ENCODE results near the gene CEACAM19. TPM values are rescaled to one million over a fixed set of nuclear protein-coding genes. Genes with fewer than 3 reads are reported as not detected.

The CEACAM19 gene
- total RNA-seq, 1 donor: 0.72 TPM

- H3K4me1 ChIP-seq (ENCODE audit: insufficient read depth, low read length): peaks cover 20% of the 10 kb centered on the region
- DNase-seq (ENCODE audit: insufficient read length, low spot score, missing footprints): no peak
- H2AFZ ChIP-seq (ENCODE audit: low read length): no peak overlapping the region
- H3K27ac ChIP-seq (ENCODE audit: low read depth, low read length): no peak overlapping the region
- no peaks in the 10 kb centered on the region for H3K79me2 ChIP-seq (ENCODE audit: insufficient read depth, low read length)
- no peak overlapping the region for H3K4me2 ChIP-seq (ENCODE audit: insufficient read depth, low read length)
- H3K36me3 ChIP-seq (ENCODE audit: insufficient read depth, low read length): no peaks in the 10 kb centered on the region
- H4K20me1 ChIP-seq (ENCODE audit: insufficient read depth, low read length): no peaks in the 10 kb centered on the region
- no peaks in the 10 kb centered on the region for H3K9me3 ChIP-seq (ENCODE audit: low read depth, low read length)
- no peak overlapping the region for H3K4me3 ChIP-seq (ENCODE audit: insufficient read depth, low read length)
- H3K27me3 ChIP-seq (ENCODE audit: insufficient read depth, low read length): no peaks in the 10 kb centered on the region
- TF ChIP-seq CTCF (IDR thresholded peaks at IDR 0.05; ENCODE audit: extremely low read depth, low read depth, low read length): no peak
Measured at GRCh38 chr19:44725684-44726083, 54.4 kb downstream of the CEACAM19 start.

GRCh38 chr19:44726465-44726864 lies 55.2 kb downstream of the CEACAM19 start:
- DNase-seq (ENCODE audit: insufficient read length, low spot score, missing footprints): no peak
- TF ChIP-seq CTCF (IDR thresholded peaks at IDR 0.05; ENCODE audit: extremely low read depth, low read depth, low read length): no peak

GRCh38 chr19:44728178-44728577 lies 56.9 kb downstream of the CEACAM19 start:
- TF ChIP-seq CTCF (IDR thresholded peaks at IDR 0.05; ENCODE audit: extremely low read depth, low read depth, low read length): no peak
- DNase-seq (ENCODE audit: insufficient read length, low spot score, missing footprints): no peak
- Histone ChIP-seq H2AFZ (ENCODE audit: low read length) (no peak overlapping the region), H3K79me2 (ENCODE audit: insufficient read depth, low read length) (no peaks in the 10 kb centered on the region), H3K27ac (ENCODE audit: low read depth, low read length) (no peak overlapping the region), H3K4me1 (ENCODE audit: insufficient read depth, low read length) (peaks cover 11% of the 10 kb centered on the region), H3K27me3 (ENCODE audit: insufficient read depth, low read length) (no peaks in the 10 kb centered on the region), H4K20me1 (ENCODE audit: insufficient read depth, low read length) (no peaks in the 10 kb centered on the region), H3K4me3 (ENCODE audit: insufficient read depth, low read length) (no peak overlapping the region), H3K4me2 (ENCODE audit: insufficient read depth, low read length) (no peak overlapping the region), H3K9me3 (ENCODE audit: low read depth, low read length) (no peaks in the 10 kb centered on the region), H3K36me3 (ENCODE audit: insufficient read depth, low read length) (no peaks in the 10 kb centered on the region)

More at GRCh38 chr19:44726465-44726864, 55.2 kb downstream of the CEACAM19 start:
- Histone ChIP-seq H4K20me1 (ENCODE audit: insufficient read depth, low read length) (no peaks in the 10 kb centered on the region), H3K4me3 (ENCODE audit: insufficient read depth, low read length) (no peak overlapping the region), H3K79me2 (ENCODE audit: insufficient read depth, low read length) (no peaks in the 10 kb centered on the region), H3K9me3 (ENCODE audit: low read depth, low read length) (no peaks in the 10 kb centered on the region), H3K36me3 (ENCODE audit: insufficient read depth, low read length) (no peaks in the 10 kb centered on the region), H3K4me1 (ENCODE audit: insufficient read depth, low read length) (peaks cover 12% of the 10 kb centered on the region), H3K27ac (ENCODE audit: low read depth, low read length) (no peak overlapping the region), H2AFZ (ENCODE audit: low read length) (no peak overlapping the region), H3K4me2 (ENCODE audit: insufficient read depth, low read length) (no peak overlapping the region), H3K27me3 (ENCODE audit: insufficient read depth, low read length) (no peaks in the 10 kb centered on the region)

GRCh38 chr19:44729516-44730033 lies 58.3 kb downstream of the CEACAM19 start:
- H3K79me2 ChIP-seq (ENCODE audit: insufficient read depth, low read length): no peaks in the 10 kb centered on the region
- H2AFZ ChIP-seq (ENCODE audit: low read length): no peak overlapping the region
- no peak overlapping the region for H3K4me2 ChIP-seq (ENCODE audit: insufficient read depth, low read length)
- no peaks in the 10 kb centered on the region for H3K36me3 ChIP-seq (ENCODE audit: insufficient read depth, low read length)
- DNase-seq (ENCODE audit: insufficient read length, low spot score, missing footprints): no peak
- no peak overlapping the region for H3K4me3 ChIP-seq (ENCODE audit: insufficient read depth, low read length)
- H3K4me1 ChIP-seq (ENCODE audit: insufficient read depth, low read length): peaks cover 4% of the 10 kb centered on the region
- H3K9me3 ChIP-seq (ENCODE audit: low read depth, low read length): no peaks in the 10 kb centered on the region
- H3K27ac ChIP-seq (ENCODE audit: low read depth, low read length): no peak overlapping the region
- no peaks in the 10 kb centered on the region for H4K20me1 ChIP-seq (ENCODE audit: insufficient read depth, low read length)
- TF ChIP-seq CTCF (IDR thresholded peaks at IDR 0.05; ENCODE audit: extremely low read depth, low read depth, low read length): no peak
- no peaks in the 10 kb centered on the region for H3K27me3 ChIP-seq (ENCODE audit: insufficient read depth, low read length)

All from osteoblast (primary cell).